ENCODE results near the gene TMEM229A. TPM values are rescaled to one million over a fixed set of nuclear protein-coding genes. Genes with fewer than 3 reads are reported as not detected.

The TMEM229A gene
- total and polyA plus RNA-seq, 2 of the 8 experiments (the other 6 are each of a cell fraction or from before 2014, with no cell fraction given): 0.33 to 0.54 TPM

DNA sequence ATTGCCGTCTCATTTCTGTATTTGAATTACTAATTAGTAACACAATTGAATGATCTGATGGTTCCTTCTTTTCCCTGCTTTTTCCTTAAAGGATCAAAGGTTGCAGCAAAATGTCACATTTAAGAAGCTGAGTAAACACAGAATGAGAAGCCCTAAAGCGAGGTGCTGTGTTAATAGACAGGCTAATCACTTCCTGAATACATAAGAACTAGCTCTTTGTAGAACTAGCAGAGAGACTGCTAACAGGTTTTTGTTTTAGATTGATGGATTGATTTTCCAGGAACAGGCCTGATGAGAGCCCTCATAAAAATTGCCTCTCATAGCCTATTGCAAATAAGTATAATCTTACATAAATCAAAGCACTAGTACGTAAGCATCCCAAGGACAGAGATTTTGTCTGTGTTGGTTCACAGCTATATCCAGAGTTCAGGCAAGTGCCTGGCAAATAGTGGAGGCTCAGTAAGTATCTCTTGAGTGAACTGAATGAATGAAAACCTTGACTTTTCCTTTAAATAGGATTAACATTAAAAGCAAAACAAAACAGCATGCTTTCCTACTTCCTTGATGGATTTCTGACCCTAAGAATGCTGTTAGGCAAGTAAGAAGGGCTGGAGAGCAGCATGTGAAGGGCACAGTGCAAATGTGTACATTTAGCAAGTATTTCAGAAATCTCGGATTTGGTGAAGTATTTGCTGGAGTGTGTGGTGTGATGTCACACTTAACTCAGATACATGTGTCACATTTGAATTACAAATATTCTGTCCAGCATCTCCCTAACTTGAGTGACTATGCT is 3.3 kb downstream of the TMEM229A start:
- Histone ChIP-seq H3K4me3 (ENCODE audit: extremely low read depth in 1 of 4, insufficient read depth in 2 of 4, low read depth in 3 of 4, low read length in 4 of 4) (no peak overlapping the region), H2BK20ac (ENCODE audit: low read length) (no peak overlapping the region), H3K14ac (ENCODE audit: insufficient read length) (no peak overlapping the region), H3K4me2 (ENCODE audit: insufficient read depth in 1 of 2, low read depth in 2 of 2, low read length in 2 of 2) (no peak overlapping the region), H2BK5ac (ENCODE audit: low read depth, low read length) (no peak overlapping the region), H3K23me2 (ENCODE audit: low read depth, low read length) (peaks cover 10% of the 10 kb centered on the region; the same call in 1 of the 2 replicates), H3K27ac (ENCODE audit: low read depth, low read length) (no peak overlapping the region), H3K27me3 (replicated peaks in 1 of 4; ENCODE audit: control insufficient read depth in 3 of 4, extremely low read depth in 1 of 4, insufficient read depth in 3 of 4, low read length in 3 of 4) (peaks cover 0 to 30% (median 12%) of the 10 kb centered on the region in 4 experiments; a peak in 6 of 7 replicates), H3K79me2 (ENCODE audit: control insufficient read depth in 1 of 2, insufficient read depth in 2 of 2, low read length in 2 of 2) (no peaks in the 10 kb centered on the region), H2BK15ac (ENCODE audit: low read length) (no peak overlapping the region), H3K23ac (ENCODE audit: insufficient read length) (no peak overlapping the region), H3K9me3 (ENCODE audit: insufficient read depth in 2 of 2, low read depth in 1 of 2, low read length in 1 of 2) (no peaks in the 10 kb centered on the region), H3K4me1 (replicated peaks in 1 of 4; ENCODE audit: control insufficient read depth in 3 of 4, insufficient read depth in 4 of 4, low read length in 3 of 4) (peaks cover 2 to 9% (median 5%) of the 10 kb centered on the region in 4 experiments; a peak in 6 of 7 replicates), H4K8ac (ENCODE audit: extremely low read depth, insufficient read depth, low read length) (no peak overlapping the region), H3K18ac (ENCODE audit: extremely low read depth, low read length) (no peak overlapping the region), H2BK12ac (ENCODE audit: low read depth, low read length) (no peak overlapping the region), H4K5ac (ENCODE audit: insufficient read length, low read depth, low read length) (no peak overlapping the region), H3K56ac (replicated peaks; ENCODE audit: insufficient read length, low read depth, low read length) (no peak overlapping the region), H2BK120ac (replicated peaks; ENCODE audit: low read depth, low read length) (no peak overlapping the region), H3K79me1 (ENCODE audit: low read depth, low read length) (no peaks in the 10 kb centered on the region), H3K36me3 (ENCODE audit: control insufficient read depth in 2 of 4, insufficient read depth in 4 of 4, low read length in 3 of 4) (no peaks in the 10 kb centered on the region), H3K9ac (replicated peaks in 1 of 4; ENCODE audit: extremely low read depth in 1 of 4, low read depth in 3 of 4, low read length in 3 of 4) (no peak overlapping the region), H2AK5ac (ENCODE audit: low read depth, low read length) (no peak overlapping the region), H3K4ac (replicated peaks; ENCODE audit: insufficient read length, low read depth, low read length) (no peak overlapping the region), H4K91ac (replicated peaks; ENCODE audit: insufficient read length, low read length) (peak overlapping the region; percentile 3), H2AFZ (ENCODE audit: low read length) (no peak overlapping the region), H4K20me1 (replicated peaks in 1 of 2; ENCODE audit: control insufficient read depth in 1 of 2, insufficient read depth in 2 of 2, low read length in 2 of 2) (no peaks in the 10 kb centered on the region)
- no peak for FAIRE-seq
- ChIA-PET POLR2A (ENCODE audit: partially characterized antibody) (no interaction called here), CTCF (ENCODE audit: partially characterized antibody) (interaction anchor here (0.8 kb wide), 1 partner anchor 1248 kb away, joined by 3 read pairs; no protein-coding TSS in a partner anchor)
- DNase-seq (ENCODE audit: low read depth in 1 of 2, low spot score in 2 of 2): no peak
- 85% methylated on average over 4 of the region's 4 CpGs; no CpG with 5 or more reads in 1 of the 2 experiments for WGBS, 2 experiments (ENCODE audit: extremely low coverage in 1 of 2, insufficient coverage in 1 of 2, insufficient read length in 1 of 2, insufficient replicate concordance in 2 of 2, low coverage in 1 of 2, low lambda C conversion rate in 2 of 2, missing lambda C conversion rate in 1 of 2)
- TF ChIP-seq ASH2L (IDR thresholded peaks at IDR 0.05; ENCODE audit: low read length) (no peak), YY1 (IDR thresholded peaks at IDR 0.05; ENCODE audit: low read depth, low read length) (no peak), SRF (IDR thresholded peaks at IDR 0.05; ENCODE audit: low read depth, low read length) (no peak), EP300 (IDR thresholded peaks at IDR 0.05; ENCODE audit: borderline replicate concordance in 1 of 2, low read depth in 2 of 2, low read length in 2 of 2) (no peak), JUN (IDR thresholded peaks at IDR 0.05; ENCODE audit: low read depth, low read length) (no peak), CEBPB (IDR thresholded peaks at IDR 0.05; ENCODE audit: low read depth, low read length) (no peak), BCL11A (IDR thresholded peaks at IDR 0.05; ENCODE audit: low read depth in 2 of 2, low read length in 2 of 2) (no peak), JUND (IDR thresholded peaks at IDR 0.05; ENCODE audit: low read length) (no peak), SUZ12 (IDR thresholded peaks at IDR 0.05; ENCODE audit: low read length) (no peak), SP1 (IDR thresholded peaks at IDR 0.05; ENCODE audit: low read depth, low read length) (no peak)
- TF ChIP-seq, protein P1, sequence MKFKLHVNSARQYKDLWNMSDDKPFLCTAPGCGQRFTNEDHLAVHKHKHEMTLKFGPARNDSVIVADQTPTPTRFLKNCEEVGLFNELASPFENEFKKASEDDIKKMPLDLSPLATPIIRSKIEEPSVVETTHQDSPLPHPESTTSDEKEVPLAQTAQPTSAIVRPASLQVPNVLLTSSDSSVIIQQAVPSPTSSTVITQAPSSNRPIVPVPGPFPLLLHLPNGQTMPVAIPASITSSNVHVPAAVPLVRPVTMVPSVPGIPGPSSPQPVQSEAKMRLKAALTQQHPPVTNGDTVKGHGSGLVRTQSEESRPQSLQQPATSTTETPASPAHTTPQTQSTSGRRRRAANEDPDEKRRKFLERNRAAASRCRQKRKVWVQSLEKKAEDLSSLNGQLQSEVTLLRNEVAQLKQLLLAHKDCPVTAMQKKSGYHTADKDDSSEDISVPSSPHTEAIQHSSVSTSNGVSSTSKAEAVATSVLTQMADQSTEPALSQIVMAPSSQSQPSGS (IDR thresholded peaks at IDR 0.05; ENCODE audit: low read length): no peak
